ENCODE data around the gene NALCN.

Gene NALCN

DNA sequence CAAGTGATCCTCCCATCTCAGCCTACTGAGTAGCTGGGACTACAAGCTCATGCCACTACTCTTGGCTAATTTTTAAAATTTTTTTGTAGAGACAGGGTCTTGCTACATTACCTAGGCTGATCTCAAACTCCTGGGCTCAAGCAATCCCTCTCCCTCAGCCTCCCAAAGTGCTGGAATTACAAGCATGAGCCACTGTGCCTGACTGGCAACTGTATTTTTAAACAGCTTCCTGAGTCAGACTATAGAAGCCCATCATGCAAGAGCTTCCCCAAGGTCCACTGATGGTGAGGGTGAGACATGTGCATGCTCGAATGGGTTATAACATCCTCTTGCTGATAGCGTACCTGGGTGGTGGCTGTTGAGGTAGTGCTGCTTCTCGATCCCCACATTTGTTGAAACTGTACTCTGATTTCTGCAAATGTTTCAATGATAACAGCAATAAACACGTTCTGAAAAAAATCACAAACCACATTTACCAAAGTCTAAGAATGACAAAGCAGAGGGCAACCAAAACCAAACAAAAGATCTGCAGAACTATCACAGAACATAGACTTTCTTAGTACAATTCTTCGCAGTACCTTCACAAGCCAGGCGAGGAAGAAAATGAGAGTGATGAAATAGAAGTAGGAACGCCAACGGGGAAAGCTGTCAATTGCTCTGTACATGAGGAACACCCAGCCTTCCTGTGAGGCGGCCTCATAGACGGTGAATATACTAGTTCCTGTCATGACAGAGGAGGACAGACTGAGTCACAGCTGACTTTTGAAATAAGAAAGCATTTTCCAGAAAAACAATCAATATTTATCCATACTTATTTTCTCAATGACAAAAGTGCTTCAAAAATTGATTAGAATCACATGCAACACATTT, 124.4 kb downstream of the NALCN start:
- CTCF ChIA-PET, result no interaction called here

DNA sequence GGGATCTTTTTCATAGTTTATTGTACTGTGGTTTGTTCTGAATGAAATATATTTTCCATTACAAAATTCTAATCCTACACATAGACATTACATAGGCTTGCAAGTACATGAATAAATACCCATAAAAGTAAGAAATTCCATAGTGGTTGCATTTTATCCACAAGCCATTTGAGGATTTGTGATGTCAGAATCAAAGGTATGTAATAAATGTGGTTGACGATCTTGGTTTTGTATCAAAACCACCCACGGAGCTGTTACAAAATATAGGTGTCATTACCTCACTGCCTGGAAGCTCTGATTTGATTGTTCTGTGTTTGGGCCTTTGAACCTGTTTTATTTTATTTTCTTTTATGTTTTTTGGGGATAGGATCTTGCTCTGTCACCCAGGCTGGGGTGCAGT, 125.1 kb downstream of the NALCN start:
- TF ChIP-seq, protein P1, sequence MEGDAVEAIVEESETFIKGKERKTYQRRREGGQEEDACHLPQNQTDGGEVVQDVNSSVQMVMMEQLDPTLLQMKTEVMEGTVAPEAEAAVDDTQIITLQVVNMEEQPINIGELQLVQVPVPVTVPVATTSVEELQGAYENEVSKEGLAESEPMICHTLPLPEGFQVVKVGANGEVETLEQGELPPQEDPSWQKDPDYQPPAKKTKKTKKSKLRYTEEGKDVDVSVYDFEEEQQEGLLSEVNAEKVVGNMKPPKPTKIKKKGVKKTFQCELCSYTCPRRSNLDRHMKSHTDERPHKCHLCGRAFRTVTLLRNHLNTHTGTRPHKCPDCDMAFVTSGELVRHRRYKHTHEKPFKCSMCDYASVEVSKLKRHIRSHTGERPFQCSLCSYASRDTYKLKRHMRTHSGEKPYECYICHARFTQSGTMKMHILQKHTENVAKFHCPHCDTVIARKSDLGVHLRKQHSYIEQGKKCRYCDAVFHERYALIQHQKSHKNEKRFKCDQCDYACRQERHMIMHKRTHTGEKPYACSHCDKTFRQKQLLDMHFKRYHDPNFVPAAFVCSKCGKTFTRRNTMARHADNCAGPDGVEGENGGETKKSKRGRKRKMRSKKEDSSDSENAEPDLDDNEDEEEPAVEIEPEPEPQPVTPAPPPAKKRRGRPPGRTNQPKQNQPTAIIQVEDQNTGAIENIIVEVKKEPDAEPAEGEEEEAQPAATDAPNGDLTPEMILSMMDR (conservative IDR thresholded peaks at IDR 0.05; ENCODE audit: low read depth), result no peak
- no peak overlapping the region for H3K27ac ChIP-seq
- DNase-seq (ENCODE audit: low spot score), result no peak
- ChIA-PET POLR2A (ENCODE audit: low non-redundant PET) (no interaction called here), CTCF (no interaction called here)

More for the DNA sequence above, 124.4 kb downstream of the NALCN start:
- POLR2A ChIA-PET (ENCODE audit: low non-redundant PET), result no interaction called here
- H3K27ac ChIP-seq, result no peak overlapping the region
- TF ChIP-seq, protein P1 (conservative IDR thresholded peaks at IDR 0.05; ENCODE audit: low read depth), result no peak
- no peak for DNase-seq (ENCODE audit: low spot score)

DNA sequence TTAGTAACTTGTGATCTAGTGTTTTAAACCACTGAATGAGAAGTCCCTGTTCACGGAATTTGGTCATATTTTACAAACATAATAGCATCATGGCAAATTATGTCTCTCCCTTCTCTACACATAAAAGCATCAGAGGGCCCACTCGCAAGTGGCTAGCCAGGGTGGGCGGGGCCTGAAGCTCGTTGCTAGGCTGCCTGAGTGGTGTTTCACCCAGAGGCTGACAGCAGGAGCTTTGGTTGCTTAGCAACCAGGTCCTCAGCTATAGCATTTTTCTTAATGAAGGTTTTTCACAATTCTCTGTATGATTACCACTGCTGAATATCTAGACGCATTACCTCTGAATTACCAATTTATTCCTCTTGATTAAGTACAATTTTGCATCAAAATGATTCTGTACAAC, 126.5 kb downstream of the NALCN start:
- ChIA-PET CTCF (interaction anchor here (0.6 kb wide), 1 partner anchor 1397 kb away, joined by 3 read pairs; no protein-coding TSS in a partner anchor), POLR2A (ENCODE audit: low non-redundant PET) (no interaction called here)
- no peak for DNase-seq (ENCODE audit: low spot score)
- TF ChIP-seq, protein P1 (conservative IDR thresholded peaks at IDR 0.05; ENCODE audit: low read depth), result no peak
- no peak overlapping the region for H3K27ac ChIP-seq

DNA sequence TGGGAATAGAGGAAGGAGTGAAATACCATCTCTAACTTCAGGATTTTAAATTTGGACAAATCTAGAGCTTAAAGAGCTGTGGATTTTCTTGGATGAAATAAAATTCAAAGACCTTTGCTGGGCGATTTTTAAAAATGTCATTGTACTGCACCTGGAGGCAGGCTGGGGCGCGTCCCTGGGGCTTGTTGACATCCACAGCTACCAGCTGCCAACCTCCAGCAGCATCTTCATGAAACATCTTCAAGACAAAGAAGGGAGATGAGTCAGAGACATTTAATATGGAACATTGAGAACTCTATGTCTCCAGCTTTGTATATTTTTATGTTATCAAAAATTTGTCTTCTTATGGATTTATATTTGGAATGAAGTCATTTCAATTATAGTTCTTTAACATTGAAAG, 132.5 kb downstream of the NALCN start:
- ChIA-PET POLR2A (ENCODE audit: low non-redundant PET) (no interaction called here), CTCF (no interaction called here)
- H3K27ac ChIP-seq, result no peak overlapping the region
- TF ChIP-seq, protein P1 (conservative IDR thresholded peaks at IDR 0.05; ENCODE audit: low read depth), result no peak
- DNase-seq (ENCODE audit: low spot score), result no peak

DNA sequence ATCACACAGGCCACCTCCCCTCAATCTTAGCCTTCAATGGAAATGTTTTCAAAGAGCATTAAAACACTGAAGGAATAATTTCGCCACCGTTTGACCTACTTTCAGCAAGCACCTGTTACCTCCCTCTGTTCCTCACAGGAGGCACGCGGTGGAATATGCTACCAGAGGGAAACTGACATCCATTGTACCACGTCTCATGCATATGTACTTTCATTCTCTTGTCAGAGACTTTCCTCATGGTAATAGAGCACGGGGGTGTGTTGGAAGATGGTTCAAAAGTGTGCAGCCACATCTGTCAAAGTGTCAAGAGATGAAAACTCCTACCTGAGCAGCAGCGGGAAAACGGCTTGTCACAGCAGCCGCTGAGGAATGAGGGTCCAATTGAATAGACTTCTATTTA, 143.4 kb downstream of the NALCN start:
- ChIA-PET CTCF (interaction anchor here (0.6 kb wide), 1 partner anchor 56 kb away, joined by 3 read pairs; no protein-coding TSS in a partner anchor), POLR2A (ENCODE audit: low non-redundant PET) (no interaction called here)
- DNase-seq (ENCODE audit: low spot score), result no peak
- TF ChIP-seq, protein P1 (conservative IDR thresholded peaks at IDR 0.05; ENCODE audit: low read depth), result no peak
- H3K27ac ChIP-seq, result no peak overlapping the region

DNA sequence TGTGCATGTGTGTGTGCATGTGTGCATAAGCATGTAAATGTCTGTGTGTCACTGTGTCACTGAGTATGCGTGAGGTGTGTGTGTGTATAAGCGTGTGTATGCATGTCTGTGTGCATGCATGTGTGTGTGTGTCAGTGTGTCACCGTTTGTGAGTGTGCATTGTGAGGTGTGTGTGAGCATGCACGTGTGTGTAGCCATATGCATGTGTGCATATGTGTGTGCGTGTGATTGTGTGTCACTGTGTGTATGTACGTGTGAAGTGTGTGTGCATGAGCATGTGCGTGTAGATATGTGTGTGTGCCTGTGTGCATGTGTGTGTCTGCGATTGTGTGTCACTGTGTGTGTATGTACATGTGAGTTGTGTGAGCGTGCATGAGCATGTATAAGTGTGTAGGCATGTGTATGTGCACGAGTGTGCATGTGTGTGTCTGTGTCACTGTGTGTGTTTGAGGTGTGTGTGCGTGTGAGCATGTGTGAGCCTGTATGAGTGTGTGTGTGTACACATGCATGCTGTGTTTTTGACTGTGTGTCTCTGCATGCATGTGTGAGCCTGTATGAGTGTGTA, 144.5 kb downstream of the NALCN start:
- DNase-seq (ENCODE audit: low spot score), result no peak
- H3K27ac ChIP-seq, result no peak overlapping the region
- TF ChIP-seq, protein P1 (conservative IDR thresholded peaks at IDR 0.05; ENCODE audit: low read depth), result no peak
- CTCF ChIA-PET, result no interaction called here
- POLR2A ChIA-PET (ENCODE audit: low non-redundant PET), result no interaction called here

Data from RWPE1 (cell line).